Activated T-cell treated with anti-CD3 and anti-CD28 coated beads, Interleukin-2, amount 50 U/mL, for 48 hours (primary cell): ENCODE data around the gene DBN1.
"Not testable (repeated sequence)": the region's sequence is repeated elsewhere in the genome, so short reads cannot be mapped to it uniquely, and the experiment has no call there.

ENCODE experiments used
- DNase-seq, 2 experiments: peaks; one replicate each; pipeline ENCODE4 v3.0.0-alpha.2; 2020

Gene DBN1

DNA sequence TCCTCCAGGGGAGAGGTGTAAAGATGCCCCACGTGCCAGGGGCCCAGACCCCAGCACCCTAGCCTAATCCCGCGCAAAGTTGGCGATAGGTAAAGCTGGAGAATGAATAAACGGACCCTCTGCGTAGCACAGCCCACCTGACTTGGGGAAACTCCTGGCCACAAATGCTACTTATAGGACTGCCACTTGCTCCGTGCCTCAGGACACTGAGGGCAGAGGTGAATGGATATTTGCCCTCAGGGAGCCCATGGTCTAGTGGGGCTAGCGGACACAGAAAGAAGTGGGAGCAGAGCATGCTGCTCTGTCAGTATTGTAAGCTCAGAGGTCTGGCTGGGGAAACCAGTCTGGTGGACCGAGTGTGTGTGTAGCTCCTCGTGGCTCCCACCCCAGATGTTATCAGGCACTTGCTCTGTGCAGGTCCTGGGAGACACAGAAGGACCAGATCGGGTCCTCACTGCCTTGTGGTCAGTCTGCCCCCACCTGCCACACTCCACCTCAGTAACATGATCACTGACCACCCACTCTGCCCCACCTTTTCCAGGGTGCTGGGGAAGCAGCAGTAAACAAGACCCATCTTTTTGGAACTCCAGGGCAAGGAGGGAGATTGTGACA is 46.1 kb downstream of the DBN1 start:
- DNase-seq = no peak

DNA sequence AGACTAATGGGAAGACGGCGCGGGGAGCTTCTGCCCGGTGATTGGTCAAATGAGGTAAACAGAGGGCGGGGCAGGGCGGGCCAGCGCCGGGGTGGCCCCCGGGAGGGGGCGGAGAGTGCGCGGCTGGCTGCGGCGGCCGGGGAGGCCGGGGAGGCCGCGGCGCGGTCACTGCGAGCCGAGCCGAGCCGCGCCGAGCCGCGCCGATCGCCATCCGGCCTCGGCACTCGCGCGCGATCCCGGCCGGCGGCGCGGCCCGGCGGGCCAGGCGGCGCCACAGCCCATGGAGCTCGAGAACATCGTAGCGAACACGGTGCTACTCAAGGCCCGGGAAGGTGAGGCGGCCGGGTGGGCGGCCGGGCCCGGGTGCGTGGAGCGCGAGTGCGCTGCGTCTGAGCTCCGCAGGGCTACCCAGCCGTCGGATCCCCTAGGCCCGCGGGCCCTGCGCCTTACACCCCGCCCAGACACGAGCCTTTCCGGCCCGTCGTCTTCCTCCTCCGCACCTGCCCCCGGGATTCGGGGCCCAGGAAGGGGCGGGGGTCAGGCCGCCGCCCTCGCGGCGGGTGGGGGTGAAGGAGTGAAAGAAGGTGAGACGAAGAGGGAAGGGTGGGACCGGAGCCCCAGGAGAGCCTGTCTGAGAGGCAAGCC is 46.7 kb downstream of the DBN1 start, which contains the start of gene GRK6:
Gene GRK6 (plus strand): TSS at position 111 of the 645 bp plus-strand sequence. CDS start 170 bp downstream, at position 281.
- peak; percentile 78 to 80 for DNase-seq

DNA sequence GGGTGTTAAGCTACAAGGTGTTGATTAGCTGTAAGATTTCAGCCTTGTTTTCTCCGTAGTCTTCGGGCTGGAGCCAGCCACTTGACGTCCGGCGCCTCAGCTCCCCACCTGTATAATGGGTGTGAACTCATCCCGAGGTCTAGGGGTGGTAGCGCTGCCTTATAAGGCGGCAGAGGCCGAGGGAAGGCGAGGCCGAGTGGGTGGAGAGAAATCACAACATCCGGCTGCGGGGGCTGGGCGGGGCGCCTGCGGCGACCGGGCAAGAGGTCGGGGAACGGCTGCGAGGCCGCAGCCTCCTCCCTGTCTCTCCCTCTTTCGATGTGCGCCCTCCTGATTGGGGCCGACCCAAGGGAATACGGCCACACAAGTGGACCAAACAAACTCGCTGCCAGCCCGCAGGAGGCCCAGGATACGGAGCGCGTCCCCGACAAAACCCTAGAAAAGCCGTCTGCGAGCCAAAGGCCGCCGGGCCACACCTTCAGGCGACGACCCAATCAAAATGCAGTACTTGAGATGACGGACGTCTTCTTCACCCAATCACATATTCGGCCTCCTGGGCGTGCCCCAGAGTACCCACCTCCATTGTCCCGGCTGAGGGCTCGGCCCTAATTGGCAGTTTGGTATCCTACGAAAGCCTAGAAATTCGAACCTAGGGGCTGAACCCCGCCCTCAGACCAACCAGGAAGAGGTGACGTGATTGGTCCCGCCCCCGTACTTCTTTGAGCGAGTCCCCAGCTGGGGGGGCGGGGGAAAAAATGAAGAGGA is 47.5 kb downstream of the DBN1 start:
- DNase-seq = peak; percentile 99

DNA sequence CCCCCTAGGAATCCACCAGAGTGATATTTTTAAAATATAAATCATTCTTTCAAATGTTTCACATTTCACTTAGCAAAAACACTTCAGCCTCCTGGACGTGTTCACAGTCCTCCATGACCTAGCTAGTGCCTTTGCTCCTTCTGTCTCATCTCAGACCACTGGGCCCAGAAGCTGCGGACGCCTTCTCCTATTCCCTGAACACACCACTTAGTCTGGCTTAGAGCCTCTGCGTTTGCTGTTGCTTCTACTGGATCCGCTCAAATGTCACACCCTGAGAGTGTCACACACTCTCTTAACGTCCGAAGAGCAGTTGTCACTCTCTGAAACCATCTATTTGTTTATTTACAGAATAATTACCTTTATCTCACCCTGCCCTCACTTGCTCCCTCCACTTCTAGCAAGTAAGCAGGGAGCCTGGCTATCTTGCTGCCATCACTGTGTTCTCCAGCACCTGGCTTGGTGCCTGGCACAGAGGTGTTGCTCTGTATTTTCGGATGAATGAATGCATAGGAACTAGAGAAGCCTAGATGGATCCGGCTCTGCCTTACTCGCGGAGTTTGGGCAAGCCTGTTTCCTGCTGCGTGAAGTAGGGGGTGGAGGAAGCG is 48.1 kb downstream of the DBN1 start:
- DNase-seq = no peak

DNA sequence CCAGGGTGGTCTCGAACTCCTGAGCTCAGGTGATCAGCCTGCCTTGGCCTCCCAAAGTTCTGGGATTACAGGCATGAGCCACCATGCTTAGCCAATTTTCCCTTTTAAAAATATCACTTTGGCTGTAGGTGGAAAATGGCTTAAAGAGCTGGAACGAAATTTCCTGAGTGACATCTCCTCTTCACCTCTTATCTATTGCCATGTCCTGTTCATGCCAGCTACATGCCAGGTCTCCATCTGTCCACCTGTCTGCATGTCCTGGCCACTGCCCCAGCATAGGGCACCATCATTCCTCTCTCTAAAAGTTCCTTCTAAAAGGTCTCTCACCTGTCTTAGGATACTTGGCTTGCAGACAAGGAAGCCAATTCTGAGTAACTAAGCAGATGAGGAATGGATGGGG is 49.8 kb downstream of the DBN1 start:
- no peak for DNase-seq

DNA sequence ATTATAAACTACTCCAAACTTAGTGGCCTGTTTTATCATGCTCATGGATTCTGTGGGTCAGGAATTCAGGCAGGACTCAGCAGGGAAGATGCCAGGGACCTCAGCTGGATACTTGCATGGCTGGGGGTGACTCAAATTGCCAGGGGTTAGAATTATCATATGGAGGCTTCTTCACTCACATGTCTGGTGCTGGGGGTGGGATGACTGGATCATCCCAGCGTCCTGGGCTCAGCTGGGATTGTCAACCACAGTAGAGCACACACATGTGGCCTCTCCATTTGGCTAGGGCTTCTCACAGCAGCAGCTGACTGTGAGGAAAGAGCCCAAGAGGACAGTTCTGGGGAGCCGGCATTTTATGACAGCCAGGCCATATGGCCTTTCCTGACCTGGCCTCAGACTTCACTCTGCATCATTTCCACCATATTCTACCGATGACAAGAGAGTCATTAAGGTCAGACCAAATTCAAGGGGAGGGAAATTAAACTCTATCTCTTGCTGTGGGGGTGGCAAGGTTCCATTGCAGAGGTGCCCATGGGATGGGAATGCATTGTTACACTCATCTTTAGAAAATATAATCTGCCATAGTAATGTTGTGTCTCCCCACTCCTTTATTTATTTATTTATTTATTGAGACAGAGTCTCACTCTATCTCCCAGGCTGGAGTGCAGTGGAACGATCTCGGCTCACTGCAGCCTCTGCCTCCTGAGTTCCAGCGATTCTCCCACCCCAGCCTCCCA is 52.2 kb downstream of the DBN1 start:
- no peak for DNase-seq

DNA sequence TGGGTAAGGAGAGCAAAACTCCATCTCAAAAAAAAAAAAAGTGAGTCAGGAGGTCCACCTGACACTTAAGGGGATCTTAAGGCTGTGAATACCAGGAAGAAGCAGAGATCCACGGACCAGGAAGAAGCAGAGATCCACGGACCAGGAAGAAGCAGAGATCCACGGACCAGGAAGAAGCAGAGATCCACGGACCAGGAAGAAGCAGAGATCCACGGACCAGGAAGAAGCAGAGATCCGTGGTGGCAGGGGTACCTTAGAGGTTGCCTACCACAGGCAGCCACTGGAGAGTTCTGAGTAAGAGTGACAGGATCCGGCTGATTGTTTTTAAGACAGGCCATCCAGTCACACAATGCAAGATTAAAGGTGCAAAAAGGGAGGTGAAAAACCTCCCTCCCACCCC is 53.0 kb downstream of the DBN1 start:
- DNase-seq = not testable (repeated sequence)

DNA sequence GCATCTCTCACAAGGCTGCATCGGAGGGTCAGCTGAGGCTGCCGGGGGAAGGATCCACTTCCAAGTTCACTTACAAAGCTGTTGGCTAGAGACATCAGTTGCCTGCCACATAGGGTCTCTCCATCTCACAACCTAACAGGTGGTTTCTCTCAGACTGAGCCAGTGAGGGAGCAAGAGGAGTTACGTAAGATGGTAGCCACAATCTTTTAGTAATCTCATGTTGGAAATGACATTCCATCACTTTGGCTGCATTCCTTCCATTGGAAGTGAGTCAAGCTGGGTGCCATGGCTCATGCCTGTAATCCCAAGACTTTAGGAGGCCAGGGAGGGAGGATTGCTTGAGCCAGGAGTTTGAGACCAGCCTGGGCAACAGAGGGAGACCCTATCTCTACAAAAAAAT is 54.4 kb downstream of the DBN1 start:
- no peak for DNase-seq

DNA sequence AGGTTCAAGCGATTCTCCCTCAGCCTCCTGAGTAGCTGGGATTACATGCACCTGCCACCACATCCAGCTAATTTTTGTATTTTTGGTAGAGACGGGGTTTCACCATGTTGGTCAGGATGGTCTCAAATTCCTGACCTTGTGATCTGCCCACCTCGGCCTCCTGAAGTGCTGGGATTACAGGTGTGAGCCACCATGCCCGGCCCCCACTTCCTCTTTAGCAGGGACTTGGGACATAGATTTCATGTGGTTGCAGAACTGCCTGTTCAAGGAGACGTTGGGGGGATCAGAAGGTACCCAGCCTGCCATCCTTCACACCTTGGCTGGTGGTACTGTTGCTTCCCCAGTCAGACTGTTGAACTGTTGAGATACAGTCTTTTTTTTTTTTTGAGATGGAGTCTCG is 56.4 kb downstream of the DBN1 start:
- DNase-seq = not testable (repeated sequence)

DNA sequence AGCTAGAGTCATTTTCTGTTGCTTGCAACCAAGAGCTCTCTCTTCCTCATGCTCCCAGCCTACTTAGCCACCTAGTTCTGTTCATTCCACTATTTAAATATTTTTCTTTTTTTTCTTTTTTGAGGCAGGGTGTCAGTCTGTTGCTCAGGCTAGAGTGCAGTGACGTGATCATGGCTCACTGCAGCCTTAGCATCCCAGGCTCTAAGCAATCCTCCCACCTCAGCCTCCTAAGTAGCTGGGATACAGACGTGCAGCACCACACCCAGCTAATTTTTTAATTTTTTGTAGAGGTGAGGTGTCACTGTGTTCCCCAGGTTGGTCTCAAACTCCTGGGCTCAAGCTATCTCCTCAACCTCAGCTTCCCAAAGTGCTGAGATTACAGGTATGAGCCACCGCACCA is 59.0 kb downstream of the DBN1 start:
- no peak for DNase-seq

DNA sequence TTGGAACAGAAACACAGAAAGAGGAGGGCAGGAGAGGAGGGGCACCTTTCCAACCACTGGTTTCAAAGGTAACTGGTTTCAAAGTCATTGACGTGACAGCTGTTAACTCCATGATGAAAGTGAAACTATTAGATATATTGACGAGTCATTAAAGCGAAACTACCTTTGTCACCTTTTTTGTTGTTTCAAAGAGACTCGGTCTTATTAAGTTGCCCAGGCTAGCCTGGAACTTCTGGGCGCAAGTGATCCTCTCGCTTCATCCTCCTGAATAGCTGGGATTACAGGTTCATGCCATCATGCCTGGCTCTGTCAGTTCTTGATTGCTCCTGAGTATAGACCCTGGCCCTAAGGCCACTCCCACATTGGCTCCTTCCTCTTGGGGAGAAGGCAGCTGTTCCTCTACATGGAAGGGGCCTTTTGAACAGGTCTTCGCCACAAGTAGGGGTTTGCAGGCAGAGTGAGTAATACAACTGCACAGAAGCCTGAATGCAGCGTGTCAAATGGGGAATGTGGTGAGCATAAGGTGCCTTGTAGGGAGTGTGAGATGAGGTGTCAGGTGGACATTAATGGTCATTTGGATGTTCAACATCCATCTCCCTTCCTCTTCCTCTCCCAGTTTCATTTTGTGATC is 60.7 kb downstream of the DBN1 start:
- DNase-seq = peak; percentile 50 to 52

DNA sequence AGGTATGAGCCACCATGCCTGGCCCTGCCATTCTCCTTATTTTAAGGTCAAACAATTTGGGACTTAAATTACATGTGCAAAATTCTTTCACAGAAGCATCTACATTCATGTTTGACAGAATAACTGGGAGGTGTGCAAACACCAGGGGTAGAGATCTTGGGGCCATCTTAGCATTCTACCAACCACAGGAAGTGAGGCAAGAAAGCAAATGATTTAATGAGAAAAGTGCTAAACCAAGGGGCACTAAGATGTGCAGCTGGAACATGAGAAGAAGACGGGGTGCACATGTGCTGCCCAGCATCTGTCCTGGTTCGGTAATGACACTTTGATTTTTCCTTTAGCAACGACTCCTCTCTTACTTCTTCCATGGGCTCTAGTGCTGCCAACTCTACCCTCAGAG is 62.9 kb downstream of the DBN1 start:
- no peak for DNase-seq

DNA sequence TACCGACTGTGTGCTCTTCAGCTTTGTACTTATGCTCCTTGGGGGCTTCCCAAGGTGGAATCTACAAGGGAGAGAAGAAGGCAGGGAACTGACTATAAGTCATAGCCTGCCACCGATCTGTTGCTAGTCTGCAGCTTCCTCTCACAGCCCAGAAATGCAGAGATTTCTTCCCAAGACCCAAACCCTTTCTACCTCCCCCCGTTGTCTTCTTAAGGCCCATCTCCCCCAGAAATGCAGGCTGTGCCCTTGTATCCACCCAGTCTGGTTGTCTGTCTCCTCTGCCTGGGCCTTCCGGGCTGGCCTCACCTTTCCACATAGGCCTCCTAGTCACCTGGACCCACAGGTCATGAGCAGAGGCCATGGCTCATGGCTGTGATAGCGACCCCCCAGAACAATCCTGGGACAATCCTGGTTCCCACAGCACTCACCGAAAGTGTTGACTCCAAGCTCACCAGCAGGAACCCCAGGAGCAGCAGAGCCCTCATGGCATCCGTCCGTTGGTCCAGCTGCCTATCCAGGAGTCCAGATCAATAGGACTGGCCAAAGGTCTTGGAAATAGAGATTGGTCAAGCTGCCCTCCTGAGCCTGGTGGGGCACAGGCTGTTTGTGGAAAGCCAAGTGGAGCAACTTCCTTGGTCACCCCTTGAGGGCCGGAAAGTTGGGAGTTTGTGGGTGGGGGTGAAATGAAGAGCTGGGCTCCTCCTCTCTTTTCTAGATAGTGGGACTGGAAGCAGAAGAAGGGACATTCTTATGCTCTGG is 64.2 kb downstream of the DBN1 start, which contains the start of gene F12:
Gene F12 (minus strand): TSS at position 522 of the 759 bp plus-strand sequence. CDS start 37 bp downstream, at position 485.
- DNase-seq = no peak
